HG03460 (cell line): ENCODE data around the gene LMX1A.

Experiments used
- ATAC-seq: cut with Tn5 transposase; IDR thresholded peaks from one replicate; pipeline ENCODE4 v1.9.1; 2021; ENCODE audit not compliant: unreplicated experiment

Gene LMX1A

GRCh38 chr1:165367375-165367993 is 11.0 kb upstream of the LMX1A start:
- ATAC-seq, result no peak

DNA sequence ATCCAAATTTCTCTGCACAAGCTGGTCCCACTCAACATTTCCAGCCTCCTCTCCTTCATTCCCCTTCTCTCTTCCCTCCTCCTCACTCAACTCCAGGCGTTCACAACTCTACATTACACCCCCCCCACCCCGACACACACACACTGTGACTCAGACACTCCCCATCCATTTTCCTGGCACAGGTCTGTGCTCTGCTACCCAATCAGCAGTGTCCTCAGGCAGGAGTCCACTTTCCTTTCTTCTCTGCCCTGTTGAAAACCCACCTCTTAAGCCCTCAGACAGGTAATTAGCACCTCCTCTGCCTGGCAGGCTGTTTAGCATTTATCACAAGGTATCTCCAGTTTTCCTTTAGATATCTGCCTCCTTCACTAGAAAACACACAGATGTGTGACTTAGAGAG is 8.8 kb upstream of the LMX1A start:
- ATAC-seq, result no peak

- no peak for ATAC-seq
Measured at GRCh38 chr1:165364568-165365133, 8.1 kb upstream of the LMX1A start.

DNA sequence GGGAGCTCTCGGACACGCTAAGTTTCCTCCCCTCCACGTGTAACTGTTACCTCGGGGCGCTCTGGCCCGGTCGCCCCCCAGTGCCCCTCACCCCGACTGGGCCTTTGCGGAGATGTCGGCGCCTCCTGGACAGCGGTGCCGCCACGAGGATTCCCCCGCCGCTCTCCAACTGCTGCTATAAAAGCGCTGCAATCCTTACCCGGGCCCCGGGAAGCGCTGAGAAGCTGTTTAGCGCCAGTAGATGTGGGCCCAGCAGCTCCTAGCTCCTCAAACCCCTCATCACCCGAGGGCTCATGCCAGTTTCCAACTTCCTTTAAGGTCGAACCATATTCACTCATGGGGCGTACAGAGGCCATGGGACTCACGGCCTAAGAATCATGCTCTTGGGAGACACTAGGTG is 361 bp upstream of the LMX1A start:
- ATAC-seq, result no peak

GRCh38 chr1:165355139-165355976 is 1.2 kb downstream of the LMX1A start:
- no peak for ATAC-seq

DNA sequence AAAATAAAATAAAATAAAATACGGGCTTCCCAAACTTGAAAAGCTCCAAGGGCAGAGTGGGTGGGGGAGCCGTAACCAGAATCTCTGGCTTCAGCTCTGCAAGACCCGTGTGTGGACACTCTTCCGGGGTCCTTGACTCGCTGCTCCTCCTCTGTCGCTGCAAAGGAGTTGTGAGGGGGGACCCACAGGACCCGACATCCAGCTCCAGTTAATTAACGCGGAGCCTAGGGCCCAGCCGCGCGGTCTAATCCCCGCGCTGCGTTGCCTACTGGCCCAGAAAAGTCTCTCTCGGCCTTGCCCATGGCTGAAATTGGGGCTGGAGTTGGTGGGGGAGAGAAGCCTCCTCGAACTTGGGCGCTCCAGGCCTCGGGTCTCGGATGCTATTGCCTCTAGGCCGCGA is 1.8 kb downstream of the LMX1A start:
- ATAC-seq, result no peak

- ATAC-seq, result no peak
Measured at GRCh38 chr1:165353731-165354671, 2.5 kb downstream of the LMX1A start.

GRCh38 chr1:165352442-165353293 is 3.8 kb downstream of the LMX1A start:
- ATAC-seq, result no peak

DNA sequence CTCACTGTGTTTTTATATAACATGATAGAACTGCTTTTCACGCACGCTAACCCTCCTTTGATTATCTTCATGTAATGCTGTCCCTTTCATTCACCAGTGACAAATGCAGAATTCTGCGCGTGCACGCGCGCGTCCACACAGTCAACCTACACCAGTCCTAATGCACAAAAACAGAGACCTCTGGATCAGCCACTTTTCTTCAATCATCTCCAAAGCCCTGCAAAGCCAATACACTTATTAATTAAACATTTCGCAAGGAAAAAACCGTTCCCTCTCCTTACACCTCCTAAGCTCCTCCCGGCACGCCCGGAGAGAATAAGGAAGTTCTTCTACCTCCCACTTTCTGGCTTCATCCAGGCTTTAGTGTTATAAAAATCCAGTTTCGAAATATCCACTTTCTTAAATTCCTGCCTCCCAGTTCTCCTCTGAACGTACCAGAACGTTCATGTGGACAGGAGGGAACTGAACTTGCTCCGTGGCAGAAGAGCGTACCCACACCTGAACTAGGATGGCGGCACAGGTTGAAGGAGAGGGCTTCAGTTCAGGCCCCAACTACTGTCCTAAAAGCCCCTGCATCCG is 4.6 kb downstream of the LMX1A start:
- no peak for ATAC-seq

- no peak for ATAC-seq
Measured at GRCh38 chr1:165350840-165351239, 5.7 kb downstream of the LMX1A start.

DNA sequence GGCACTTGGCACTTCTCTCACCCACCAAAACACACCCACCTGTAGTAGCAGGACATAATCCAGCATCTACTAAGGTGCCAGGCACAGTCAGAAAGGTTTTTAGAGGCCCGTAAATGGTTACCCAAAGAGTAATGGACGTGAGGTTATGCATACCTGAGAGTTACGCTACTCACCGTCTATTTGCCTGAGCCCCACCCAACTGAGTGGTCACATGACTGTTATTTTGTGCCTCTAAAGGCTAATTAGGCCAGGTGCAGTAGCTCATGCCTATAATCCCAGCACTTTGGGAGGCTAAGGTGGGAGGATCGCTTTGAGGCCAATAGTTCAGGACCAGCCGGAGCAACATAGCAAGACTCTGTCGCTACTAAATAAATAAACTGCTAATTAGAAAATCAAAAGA is 11.0 kb downstream of the LMX1A start:
- ATAC-seq, result no peak

DNA sequence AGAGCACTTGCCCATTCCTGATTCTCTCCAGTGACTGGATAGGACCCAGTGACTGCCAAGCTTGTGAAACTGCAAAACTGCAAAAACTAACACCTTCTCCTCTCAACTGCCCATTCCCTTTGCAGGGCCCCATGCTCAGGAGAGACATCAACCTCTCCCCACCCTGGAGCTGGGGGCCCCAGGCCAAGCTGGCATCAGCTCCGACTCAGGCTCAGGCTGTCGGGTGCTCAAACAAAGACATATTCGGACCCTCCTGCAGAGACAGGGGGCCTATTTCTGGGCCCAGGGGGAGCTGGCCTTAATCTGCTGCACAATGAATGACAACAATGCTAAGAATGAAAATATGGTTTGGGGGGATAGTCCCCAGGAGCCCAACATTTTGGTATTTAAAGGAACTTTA is 11.8 kb downstream of the LMX1A start:
- ATAC-seq, result no peak

GRCh38 chr1:165344198-165344597 is 12.3 kb downstream of the LMX1A start:
- ATAC-seq, result no peak

DNA sequence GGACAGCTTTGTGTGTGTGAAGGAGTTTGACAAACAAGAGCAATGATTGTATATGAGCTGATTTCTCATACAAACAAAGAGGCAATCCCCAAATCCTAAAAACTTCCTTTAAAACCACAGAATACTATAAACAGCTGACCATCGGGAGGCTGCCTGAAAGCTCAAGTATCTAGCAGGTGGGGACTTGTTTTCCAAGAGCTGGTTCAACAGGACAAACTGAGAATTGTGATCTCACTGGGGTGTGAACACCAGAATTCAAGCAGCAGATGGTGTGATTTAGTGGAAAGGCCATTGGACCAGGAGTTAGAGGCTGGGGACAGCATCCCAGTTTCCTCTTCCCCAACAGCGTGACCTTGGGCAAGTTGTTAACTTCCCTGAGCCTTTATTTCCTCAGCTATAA is 13.9 kb downstream of the LMX1A start:
- no peak for ATAC-seq

GRCh38 chr1:165342168-165342567 is 14.3 kb downstream of the LMX1A start:
- ATAC-seq, result no peak

GRCh38 chr1:165339164-165339563 is 17.4 kb downstream of the LMX1A start:
- no peak for ATAC-seq

DNA sequence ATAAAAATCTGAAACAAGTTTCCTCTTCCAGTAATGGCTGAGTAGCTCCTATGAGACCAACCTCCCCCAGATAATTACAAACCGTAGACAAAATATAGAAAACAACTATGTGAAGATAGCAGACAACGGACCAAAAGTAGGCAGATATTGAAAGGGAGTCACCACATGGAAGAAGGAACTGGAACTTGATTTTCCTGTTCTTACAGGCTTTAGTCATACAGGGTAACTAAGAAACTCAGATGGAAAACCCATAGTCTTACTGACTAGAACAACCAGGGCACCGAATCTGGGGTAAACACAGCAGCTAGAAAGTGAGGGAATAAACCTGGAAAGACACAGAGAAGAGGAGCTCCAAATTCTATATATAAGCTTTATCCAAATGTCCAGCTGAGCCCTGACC is 26.0 kb downstream of the LMX1A start:
- ATAC-seq, result no peak

DNA sequence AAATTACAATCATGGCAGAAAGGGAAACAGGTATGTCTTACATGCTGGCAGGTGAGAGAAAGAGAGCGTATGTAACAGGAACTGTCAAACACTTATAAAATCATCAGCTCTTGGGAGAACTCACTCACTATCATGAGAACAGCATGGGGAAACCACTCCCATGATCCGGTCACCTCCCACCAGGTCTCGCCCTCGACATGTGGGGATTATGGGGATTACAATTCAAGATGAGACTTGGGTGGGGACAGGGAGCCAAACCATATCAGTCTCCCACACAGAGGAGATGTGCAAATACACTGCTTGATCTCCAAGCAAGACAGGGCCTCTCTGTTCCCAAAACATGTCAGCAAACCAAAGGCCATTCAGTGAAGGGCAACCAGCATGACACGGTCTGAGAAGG is 27.4 kb downstream of the LMX1A start:
- no peak for ATAC-seq

- no peak for ATAC-seq
Measured at GRCh38 chr1:165328136-165328535, 28.4 kb downstream of the LMX1A start.

DNA sequence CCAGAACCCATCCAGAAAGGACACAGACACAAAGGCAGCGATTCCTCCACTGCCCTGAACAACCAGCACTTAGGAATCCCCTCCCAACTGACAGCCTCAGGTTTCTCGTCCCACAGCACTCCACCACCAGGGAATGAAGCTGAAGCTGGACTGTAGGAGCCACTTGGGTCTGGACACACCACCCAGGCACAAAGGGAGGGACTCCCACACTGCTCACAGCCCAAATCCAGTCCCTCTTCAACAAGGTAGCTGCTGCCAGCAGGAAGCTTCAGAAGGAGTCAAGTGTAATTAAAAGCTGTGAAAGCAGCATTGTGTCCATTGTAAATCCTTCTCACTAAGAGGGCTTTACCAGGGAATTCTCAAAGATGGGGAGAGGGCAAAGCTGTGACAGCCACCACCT is 29.0 kb downstream of the LMX1A start:
- ATAC-seq, result no peak
